Stimulated activated naive CD8-positive, alpha-beta T cell treated with anti-CD3 and anti-CD28 coated beads, Interleukin-15, Interleukin-2, amounts not matched to agents 100 ng/mL and 50 ng/mL, for 24 hours (primary cell): ENCODE data around the gene GRID2.

Experiments
- H3K27ac Mint-ChIP-seq: one replicate; pipeline ENCODE4 v1.8.0; 2021; ENCODE audit warnings: mild to moderate bottlenecking, mixed read lengths
- H3K27me3 Mint-ChIP-seq: one replicate; pipeline ENCODE4 v1.8.0; 2021; ENCODE audit warnings: mixed read lengths
- H3K36me3 Mint-ChIP-seq: one replicate; pipeline ENCODE4 v1.8.0; 2021; ENCODE audit warnings: low read depth, mixed read lengths
- H3K4me1 Mint-ChIP-seq: one replicate; pipeline ENCODE4 v1.8.0; 2021; ENCODE audit warnings: low read depth, mixed read lengths
- H3K4me3 Mint-ChIP-seq: one replicate; pipeline ENCODE4 v1.8.0; 2021; ENCODE audit warnings: mild to moderate bottlenecking, mixed read lengths
- H3K9me3 Mint-ChIP-seq: one replicate; pipeline ENCODE4 v1.8.0; 2021; ENCODE audit warnings: mixed read lengths

Gene GRID2

DNA sequence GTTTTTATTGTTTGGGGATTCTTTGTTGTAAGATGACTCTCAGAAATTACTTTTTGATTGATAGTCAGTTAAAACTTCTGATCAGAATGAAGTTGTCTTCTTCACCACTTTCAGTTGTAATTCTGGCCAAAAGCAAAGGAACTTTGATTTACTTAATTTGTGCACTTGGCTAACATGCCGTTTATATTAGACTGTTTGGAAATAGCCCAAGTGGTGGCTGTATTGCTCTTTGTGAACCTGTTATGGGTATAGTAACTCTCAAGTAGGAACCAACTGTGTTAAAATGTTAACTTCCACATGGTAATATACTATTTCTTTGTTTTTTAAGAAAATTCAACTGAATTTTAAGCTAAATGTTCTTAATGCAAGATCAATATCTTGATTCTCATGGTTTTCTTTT is 581.9 kb downstream of the GRID2 start:
- H3K27me3 Mint-ChIP-seq, result no peaks in the 10 kb centered on the region

DNA sequence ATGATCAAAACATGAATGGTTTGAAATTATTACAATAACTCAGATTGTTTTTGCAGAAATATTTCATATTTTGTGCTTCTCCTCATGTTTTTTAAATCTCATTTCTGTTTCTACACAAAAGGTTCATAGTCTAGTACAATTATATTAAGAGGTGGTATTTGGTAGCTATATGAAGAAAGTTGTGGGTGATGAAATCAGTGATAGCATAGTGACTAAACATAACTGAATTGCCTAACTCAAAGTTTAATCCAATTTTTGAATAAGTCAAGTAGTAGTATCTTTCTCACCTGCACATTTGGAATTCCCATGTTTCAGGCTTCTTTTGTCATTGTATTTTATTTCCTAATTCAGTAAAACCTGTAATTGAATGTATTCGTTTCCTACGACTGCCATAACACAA is 648.7 kb downstream of the GRID2 start:
- peaks cover 8% of the 10 kb centered on the region for H3K9me3 Mint-ChIP-seq
- no peaks in the 10 kb centered on the region for H3K36me3 Mint-ChIP-seq
- no peak overlapping the region for H3K4me3 Mint-ChIP-seq
- no peak overlapping the region for H3K27ac Mint-ChIP-seq
- H3K27me3 Mint-ChIP-seq, result no peaks in the 10 kb centered on the region
- H3K4me1 Mint-ChIP-seq, result no peaks in the 10 kb centered on the region

More for the DNA sequence above, 581.9 kb downstream of the GRID2 start:
- H3K4me3 Mint-ChIP-seq, result no peak overlapping the region
- H3K27ac Mint-ChIP-seq, result no peak overlapping the region
- H3K36me3 Mint-ChIP-seq, result no peaks in the 10 kb centered on the region
- H3K9me3 Mint-ChIP-seq, result peaks cover 4% of the 10 kb centered on the region
- H3K4me1 Mint-ChIP-seq, result no peaks in the 10 kb centered on the region

DNA sequence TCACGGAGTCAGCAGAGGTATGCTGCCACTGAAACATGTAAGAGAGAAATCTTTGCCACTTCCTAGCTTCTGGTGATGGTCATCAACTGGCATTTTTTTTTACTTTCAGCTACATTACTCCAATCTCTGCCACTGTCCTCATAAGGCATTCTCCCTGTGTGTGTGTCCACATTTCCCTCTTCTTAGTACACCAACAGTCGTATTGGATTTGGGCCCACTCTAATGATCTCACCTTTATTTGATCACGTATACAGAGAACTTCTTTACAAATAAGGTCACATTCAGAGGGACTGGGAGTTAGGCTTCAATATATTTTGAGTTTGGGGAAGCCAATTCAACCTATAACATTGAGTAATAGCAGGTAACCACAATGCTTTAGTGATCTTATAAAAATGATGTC is 649.1 kb downstream of the GRID2 start:
- Mint-ChIP-seq H3K27me3 (no peaks in the 10 kb centered on the region), H3K4me1 (no peaks in the 10 kb centered on the region), H3K27ac (no peak overlapping the region), H3K9me3 (peaks cover 9% of the 10 kb centered on the region), H3K36me3 (no peaks in the 10 kb centered on the region), H3K4me3 (no peak overlapping the region)

DNA sequence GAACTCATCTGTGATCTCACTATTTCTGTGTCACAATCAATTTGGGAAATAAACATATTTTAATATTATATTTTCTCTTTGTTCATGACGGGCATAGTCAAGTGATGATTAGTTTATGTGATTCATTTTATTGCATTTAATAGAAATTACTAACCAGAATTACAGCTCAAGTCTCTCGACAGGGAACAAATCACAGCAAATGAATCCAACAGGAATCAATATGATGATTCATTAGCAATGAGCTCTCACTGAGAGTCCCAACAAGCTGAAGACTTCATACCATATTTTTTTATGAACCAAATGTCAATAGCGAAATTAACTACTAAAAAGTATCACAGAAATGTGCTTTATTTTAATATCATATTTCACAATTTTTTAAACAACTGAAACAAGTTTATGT is 649.7 kb downstream of the GRID2 start:
- Mint-ChIP-seq H3K27me3 (no peaks in the 10 kb centered on the region), H3K36me3 (no peaks in the 10 kb centered on the region), H3K4me3 (no peak overlapping the region), H3K9me3 (peaks cover 9% of the 10 kb centered on the region), H3K27ac (no peak overlapping the region), H3K4me1 (no peaks in the 10 kb centered on the region)

DNA sequence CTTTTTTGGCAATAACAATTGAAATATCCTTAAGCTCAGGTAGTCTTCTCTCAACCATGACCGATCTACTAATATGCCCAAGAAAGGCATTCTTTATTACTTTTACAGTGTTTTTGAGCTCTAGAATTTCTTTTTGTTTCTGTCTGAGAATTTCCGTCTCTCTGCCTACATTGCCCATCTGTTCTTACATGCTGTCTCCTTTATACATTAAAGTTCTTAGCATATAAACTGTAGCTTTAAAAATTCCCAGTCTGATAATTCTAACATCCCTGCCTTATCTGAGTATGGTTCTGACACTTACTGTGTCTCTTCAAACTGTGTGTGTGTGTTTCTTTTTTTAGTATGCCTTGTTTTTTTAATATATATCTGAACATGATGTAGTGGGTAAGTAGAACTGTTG is 658.1 kb downstream of the GRID2 start:
- no peak overlapping the region for H3K4me3 Mint-ChIP-seq
- no peaks in the 10 kb centered on the region for H3K4me1 Mint-ChIP-seq
- H3K9me3 Mint-ChIP-seq, result peaks cover 16% of the 10 kb centered on the region
- no peaks in the 10 kb centered on the region for H3K27me3 Mint-ChIP-seq
- no peak overlapping the region for H3K27ac Mint-ChIP-seq
- no peaks in the 10 kb centered on the region for H3K36me3 Mint-ChIP-seq

DNA sequence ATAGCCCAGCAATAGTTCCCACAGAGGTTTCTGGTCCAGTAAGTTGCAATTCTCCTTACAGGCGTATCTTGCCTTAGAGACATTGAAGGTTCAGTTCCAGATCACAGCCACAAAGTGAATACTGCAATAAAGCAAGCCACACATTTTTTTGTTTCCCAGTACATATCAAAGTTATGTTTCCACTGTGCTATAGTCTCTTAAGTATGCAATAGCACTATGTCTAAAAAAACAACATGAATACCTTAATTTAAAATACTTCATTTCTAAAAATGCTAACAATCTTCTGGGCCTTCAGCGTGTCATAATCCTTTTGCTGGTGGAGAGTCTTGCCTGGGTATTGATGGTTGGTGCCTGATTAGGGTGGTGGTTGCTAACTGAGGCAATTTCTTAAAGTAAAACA is 659.1 kb downstream of the GRID2 start:
- Mint-ChIP-seq H3K4me3 (no peak overlapping the region), H3K4me1 (no peaks in the 10 kb centered on the region), H3K9me3 (peaks cover 10% of the 10 kb centered on the region), H3K27me3 (no peaks in the 10 kb centered on the region), H3K27ac (no peak overlapping the region), H3K36me3 (no peaks in the 10 kb centered on the region)

DNA sequence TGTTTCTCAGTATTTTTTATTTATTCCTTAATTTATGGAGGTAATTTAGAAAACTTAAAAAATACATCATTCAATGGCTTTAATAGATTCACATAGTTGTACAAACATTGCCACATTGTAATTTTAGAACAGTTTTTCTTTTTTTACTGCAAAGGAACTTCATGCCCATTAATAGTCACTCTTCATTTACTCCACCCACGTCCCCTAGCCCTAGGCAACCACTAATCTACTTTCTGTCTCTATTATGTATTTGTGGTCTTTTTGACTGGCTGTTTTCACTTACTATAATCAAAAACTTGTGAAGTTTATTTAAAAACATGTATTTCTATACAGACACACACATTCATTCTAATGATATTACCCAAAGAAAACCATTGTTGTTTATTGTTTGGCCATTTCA is 664.8 kb downstream of the GRID2 start:
- H3K9me3 Mint-ChIP-seq, result peaks cover 9% of the 10 kb centered on the region
- no peaks in the 10 kb centered on the region for H3K27me3 Mint-ChIP-seq
- H3K4me3 Mint-ChIP-seq, result no peak overlapping the region
- no peak overlapping the region for H3K27ac Mint-ChIP-seq
- no peaks in the 10 kb centered on the region for H3K4me1 Mint-ChIP-seq
- H3K36me3 Mint-ChIP-seq, result no peaks in the 10 kb centered on the region

DNA sequence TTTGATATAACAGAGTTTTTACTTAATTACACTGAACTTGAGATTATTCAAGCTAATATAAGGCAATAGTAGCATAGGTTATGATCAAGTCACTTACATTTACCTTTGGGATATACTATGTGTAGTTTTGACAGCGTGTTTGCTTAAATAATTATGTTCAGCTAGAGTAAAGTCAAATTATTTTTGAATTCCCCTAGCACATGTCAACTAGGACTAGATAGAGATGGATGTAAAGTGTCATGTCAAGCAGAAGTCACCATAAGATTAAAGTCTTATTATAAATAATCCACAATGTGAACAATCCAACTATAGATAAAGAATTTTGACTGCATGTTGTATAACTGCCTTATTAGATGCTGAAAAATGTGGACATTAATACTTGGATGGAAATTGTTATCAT is 665.2 kb downstream of the GRID2 start:
- no peaks in the 10 kb centered on the region for H3K4me1 Mint-ChIP-seq
- H3K36me3 Mint-ChIP-seq, result no peaks in the 10 kb centered on the region
- peaks cover 9% of the 10 kb centered on the region for H3K9me3 Mint-ChIP-seq
- no peaks in the 10 kb centered on the region for H3K27me3 Mint-ChIP-seq
- no peak overlapping the region for H3K27ac Mint-ChIP-seq
- H3K4me3 Mint-ChIP-seq, result no peak overlapping the region

DNA sequence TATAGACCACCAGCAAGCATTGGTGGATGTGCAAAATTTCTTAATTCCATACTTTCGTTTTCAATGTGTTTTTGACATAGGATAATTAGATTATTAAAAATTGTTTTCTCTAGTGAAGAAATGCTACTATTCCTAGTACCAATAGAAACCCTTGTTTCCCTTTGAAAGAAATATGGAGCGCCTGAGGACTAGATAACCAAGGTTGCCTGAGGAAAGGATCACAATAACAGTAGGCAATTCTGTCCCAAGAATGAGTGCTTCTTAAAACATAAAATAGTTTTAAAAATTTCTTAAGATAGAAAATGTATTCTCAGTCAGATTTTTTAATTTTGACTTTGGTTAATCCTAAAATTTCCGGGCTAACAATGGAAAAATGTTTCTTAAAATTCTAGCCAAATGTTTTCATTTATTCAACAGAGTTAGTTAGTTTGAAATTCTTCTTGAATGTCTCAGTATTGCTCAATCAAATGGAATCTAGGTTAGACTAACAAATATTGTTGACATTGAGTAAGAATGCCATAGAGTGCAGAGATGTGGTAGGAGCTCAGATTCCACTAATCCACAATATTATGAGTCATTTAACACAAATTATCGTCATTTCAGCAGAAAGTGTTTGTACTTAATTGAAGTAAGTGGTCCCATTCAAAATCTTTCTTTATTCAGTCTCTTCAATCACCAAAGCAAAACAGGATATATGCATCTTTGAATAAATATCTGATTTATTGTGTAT is 666.0 kb downstream of the GRID2 start:
- no peak overlapping the region for H3K4me3 Mint-ChIP-seq
- no peak overlapping the region for H3K27ac Mint-ChIP-seq
- no peaks in the 10 kb centered on the region for H3K27me3 Mint-ChIP-seq
- H3K9me3 Mint-ChIP-seq, result peaks cover 7% of the 10 kb centered on the region
- H3K4me1 Mint-ChIP-seq, result no peaks in the 10 kb centered on the region
- H3K36me3 Mint-ChIP-seq, result no peaks in the 10 kb centered on the region

DNA sequence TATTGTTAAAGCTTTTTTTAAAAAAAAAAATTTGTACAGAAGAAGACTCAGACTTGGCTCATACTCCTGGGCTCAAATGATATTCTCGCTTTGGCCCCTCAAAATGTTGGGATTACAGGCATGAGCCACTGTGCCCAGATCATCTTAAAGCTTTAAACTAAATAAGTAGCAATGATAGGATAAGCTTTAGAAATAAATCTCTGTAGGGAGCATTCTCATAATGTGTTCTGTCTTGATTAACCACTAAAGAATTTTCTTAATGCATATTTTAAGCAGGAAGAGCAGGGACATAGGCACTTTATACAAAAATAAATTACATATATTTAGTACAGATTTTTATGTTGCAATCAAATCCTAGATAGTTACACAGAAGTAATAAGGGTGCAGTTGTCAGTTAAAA is 667.2 kb downstream of the GRID2 start:
- H3K4me1 Mint-ChIP-seq, result no peaks in the 10 kb centered on the region

DNA sequence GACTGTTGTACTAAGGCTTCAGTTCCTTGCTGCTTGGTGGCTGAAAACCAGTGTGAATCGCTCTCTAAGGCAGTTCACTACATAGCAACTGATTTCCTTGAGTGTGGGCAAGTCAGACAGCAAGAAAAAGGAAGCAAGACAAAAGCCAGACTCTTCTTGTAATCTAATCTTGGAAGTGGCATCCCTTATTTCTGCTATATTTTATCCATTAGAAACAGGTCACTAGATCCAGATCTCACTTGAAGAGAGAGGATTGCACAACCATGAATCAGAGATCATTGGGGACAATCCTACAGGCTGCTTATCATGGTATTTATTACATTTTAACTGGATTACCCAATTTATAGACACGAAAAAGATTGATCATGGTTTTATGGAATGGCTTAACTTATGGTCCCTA is 684.5 kb downstream of the GRID2 start:
- H3K4me1 Mint-ChIP-seq, result no peaks in the 10 kb centered on the region

More for the DNA sequence above, 667.2 kb downstream of the GRID2 start:
- H3K27ac Mint-ChIP-seq, result no peak overlapping the region
- H3K4me3 Mint-ChIP-seq, result no peak overlapping the region
- no peaks in the 10 kb centered on the region for H3K27me3 Mint-ChIP-seq
- no peaks in the 10 kb centered on the region for H3K36me3 Mint-ChIP-seq
- peaks cover 4% of the 10 kb centered on the region for H3K9me3 Mint-ChIP-seq

DNA sequence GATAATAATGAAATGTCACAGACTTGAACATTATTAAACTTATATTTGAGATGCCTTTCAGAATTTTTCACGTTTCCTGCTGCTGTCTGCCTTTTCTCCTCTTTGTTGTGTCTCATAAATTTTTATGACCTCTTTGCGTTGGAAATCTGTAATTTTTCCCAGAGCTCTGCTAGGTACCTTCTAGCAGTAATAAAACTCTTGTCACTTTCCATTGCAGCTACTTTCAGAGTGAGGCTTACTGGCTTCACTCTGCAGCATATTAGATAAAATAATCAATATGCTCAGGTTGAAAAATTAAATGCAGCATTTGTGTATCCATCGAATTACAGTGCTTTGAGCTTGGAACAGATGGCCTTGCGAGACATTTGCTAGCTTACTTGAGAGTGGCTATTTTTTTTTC is 689.0 kb downstream of the GRID2 start:
- H3K9me3 Mint-ChIP-seq, result no peaks in the 10 kb centered on the region
- H3K4me1 Mint-ChIP-seq, result no peaks in the 10 kb centered on the region
- no peak overlapping the region for H3K27ac Mint-ChIP-seq
- no peaks in the 10 kb centered on the region for H3K27me3 Mint-ChIP-seq
- no peak overlapping the region for H3K4me3 Mint-ChIP-seq
- no peaks in the 10 kb centered on the region for H3K36me3 Mint-ChIP-seq

More for the DNA sequence above, 684.5 kb downstream of the GRID2 start:
- no peak overlapping the region for H3K27ac Mint-ChIP-seq
- H3K4me3 Mint-ChIP-seq, result no peak overlapping the region
- H3K9me3 Mint-ChIP-seq, result peaks cover 3% of the 10 kb centered on the region
- no peaks in the 10 kb centered on the region for H3K27me3 Mint-ChIP-seq
- H3K36me3 Mint-ChIP-seq, result no peaks in the 10 kb centered on the region

DNA sequence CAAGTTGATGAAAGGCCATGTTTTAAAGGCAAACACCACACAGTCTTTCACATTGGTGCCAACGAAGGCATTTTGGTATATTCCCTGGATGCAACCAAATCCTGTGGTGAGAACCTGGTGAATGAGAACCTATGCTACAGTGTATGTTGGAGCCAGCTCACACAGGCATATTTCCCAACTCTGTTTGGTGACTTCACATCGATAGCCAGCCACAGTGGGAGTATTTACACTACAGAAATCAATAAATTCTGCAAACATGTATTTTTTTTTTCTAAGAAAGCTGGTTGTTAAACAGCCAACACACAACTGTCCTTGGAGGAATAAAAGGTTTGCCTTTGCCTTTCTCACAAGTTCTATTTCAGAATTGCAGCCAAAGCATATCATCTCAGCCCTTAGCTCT is 691.0 kb downstream of the GRID2 start:
- no peaks in the 10 kb centered on the region for H3K4me1 Mint-ChIP-seq
- H3K4me3 Mint-ChIP-seq, result no peak overlapping the region
- no peaks in the 10 kb centered on the region for H3K9me3 Mint-ChIP-seq
- no peak overlapping the region for H3K27ac Mint-ChIP-seq
- no peaks in the 10 kb centered on the region for H3K27me3 Mint-ChIP-seq
- no peaks in the 10 kb centered on the region for H3K36me3 Mint-ChIP-seq

DNA sequence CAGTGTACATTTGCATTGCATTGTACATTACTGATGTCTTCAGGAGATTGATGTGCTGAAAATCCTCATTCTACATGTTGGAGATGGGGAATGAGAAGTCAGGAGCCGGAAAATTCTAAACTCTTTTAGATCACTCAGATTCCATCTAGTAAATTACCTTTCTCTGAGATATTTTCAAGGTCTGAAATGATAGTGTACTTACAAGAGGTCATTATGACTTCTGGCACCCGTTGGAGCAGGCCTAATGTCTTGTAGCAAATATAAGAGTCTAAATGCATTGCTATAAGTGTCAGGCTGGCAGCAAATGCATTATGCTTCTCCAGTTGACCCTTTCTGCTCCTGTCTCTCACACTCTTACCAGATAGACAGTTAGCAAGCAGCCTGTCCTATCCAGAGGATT is 692.8 kb downstream of the GRID2 start:
- no peaks in the 10 kb centered on the region for H3K27me3 Mint-ChIP-seq
- no peak overlapping the region for H3K27ac Mint-ChIP-seq
- H3K4me1 Mint-ChIP-seq, result no peaks in the 10 kb centered on the region
- H3K36me3 Mint-ChIP-seq, result no peaks in the 10 kb centered on the region
- no peak overlapping the region for H3K4me3 Mint-ChIP-seq
- H3K9me3 Mint-ChIP-seq, result no peaks in the 10 kb centered on the region

DNA sequence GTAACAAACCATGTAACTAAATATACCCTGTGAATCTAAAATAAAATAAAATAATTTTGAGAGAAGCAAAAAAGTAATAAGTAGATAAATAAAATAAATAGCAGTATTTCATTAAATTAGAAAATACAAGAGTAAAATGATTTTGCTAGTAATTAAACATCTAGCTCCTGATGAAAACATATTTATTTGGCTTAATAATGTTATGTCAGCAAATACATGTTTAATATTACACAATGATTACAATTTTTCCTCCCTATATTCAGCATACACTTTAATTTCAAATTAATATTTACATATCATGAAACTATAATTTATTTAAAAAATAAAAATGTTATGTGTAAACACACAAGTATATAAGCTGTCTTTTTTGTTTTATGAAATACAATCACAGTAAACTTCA is 697.1 kb downstream of the GRID2 start:
- Mint-ChIP-seq H3K36me3 (no peaks in the 10 kb centered on the region), H3K27ac (no peak overlapping the region), H3K27me3 (no peaks in the 10 kb centered on the region), H3K4me1 (no peaks in the 10 kb centered on the region), H3K9me3 (no peaks in the 10 kb centered on the region), H3K4me3 (no peak overlapping the region)

DNA sequence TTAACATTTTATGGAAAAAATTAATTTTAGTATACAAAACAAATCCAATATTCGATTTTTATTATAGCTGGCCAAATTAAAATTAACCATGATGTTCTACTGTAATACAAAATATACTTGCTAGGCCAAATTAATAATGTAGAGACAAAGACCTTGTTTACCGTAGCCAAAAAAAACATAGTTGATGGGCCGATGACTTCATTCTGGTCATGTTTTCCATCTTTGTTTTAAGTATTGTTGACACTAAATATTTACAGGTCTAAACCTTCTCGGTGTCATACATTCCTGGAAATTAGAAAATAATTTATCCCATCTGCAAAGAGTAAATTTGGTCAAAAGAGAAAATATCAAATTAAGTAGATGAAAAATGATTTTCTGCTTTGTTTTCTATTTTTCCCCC is 698.5 kb downstream of the GRID2 start:
- H3K27ac Mint-ChIP-seq, result no peak overlapping the region
- no peak overlapping the region for H3K4me3 Mint-ChIP-seq
- no peaks in the 10 kb centered on the region for H3K9me3 Mint-ChIP-seq
- H3K27me3 Mint-ChIP-seq, result no peaks in the 10 kb centered on the region
- no peaks in the 10 kb centered on the region for H3K4me1 Mint-ChIP-seq
- H3K36me3 Mint-ChIP-seq, result no peaks in the 10 kb centered on the region
